ENCODE results near the gene PPP2R3A.

The PPP2R3A gene

GRCh38 chr3:136195258-136196063 is 229.9 kb downstream of the PPP2R3A start:
- DNase-seq: peak; percentile 44

- peak; percentile 79 for DNase-seq
These were observed 230.5 kb downstream of the PPP2R3A start, which contains the start of gene MSL2 for GRCh38 chr3:136196064-136196400. MSL2 (minus strand) TSS chr3:136196335; CDS start chr3:136195113, 1,222 bp downstream.

- DNase-seq: peak; percentile 100
These were observed 231.1 kb downstream of the PPP2R3A start for GRCh38 chr3:136196401-136197158.

- no peak for DNase-seq
These were observed 231.7 kb downstream of the PPP2R3A start for GRCh38 chr3:136197159-136197793.
